ENCODE measurements around the gene ANKRD34C.

DNA sequence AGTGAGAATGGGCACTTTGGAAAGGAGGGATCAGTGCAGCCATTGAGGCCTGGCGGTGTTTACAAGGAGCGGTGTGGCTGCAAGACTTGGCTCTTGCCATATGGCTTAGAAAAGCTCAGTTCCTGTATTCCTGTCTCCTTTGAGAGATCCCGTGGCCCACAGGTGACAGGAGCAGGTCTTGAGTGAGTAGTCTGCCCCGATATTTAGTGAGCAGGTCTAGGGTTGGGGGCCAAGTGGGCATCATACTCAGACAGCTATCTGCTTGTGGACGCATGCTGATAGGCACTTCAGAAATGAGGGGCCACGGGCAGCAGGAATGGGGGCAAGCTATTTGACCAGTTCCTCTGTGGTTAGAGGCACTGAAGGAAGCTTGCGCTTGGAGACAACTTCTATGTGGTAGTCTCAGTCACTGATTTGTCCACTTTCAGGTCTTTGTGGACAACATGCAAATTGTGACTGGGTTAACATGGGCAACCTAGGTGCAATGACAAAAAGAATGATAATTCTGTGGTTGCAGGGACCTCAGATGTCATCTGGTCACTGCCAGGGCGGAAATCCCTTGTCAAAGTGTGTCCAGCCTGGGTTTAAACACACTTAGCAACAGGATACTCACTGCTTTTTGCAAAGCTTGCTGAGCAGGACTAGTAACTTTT lies 29.5 kb downstream of the ANKRD34C start:
- TF ChIP-seq POLR2A (IDR thresholded peaks at IDR 0.05) (no peak), POLR2AphosphoS5 (IDR thresholded peaks at IDR 0.05) (no peak)

All from spleen (tissue), 3 donors.